OCI-LY1 (cell line): ENCODE results near the gene GPR37L1.
A peak's percentile ranks its signal among the peaks of the same experiment; 100 is the strongest.

Experiments used
- H2AFZ ChIP-seq: fragments of 200-600 bp; sonication (generic), shearing (Covaris generic); 2 replicates; pipeline ENCODE4 v1.6.0; 2014; ENCODE audit warnings: antibody characterized with exemption, mild to moderate bottlenecking, low read length
- H3F3A ChIP-seq: fragments of 200-600 bp; sonication (generic), shearing (Covaris generic); 2 replicates; pipeline ENCODE4 v1.6.0; 2014; ENCODE audit warnings: mild to moderate bottlenecking, antibody characterized with exemption, low read length, moderate library complexity; ENCODE audit not compliant: insufficient read depth
- H3K27ac ChIP-seq: fragments of 200-600 bp; sonication (generic); 2 replicates; pipeline ENCODE4 v1.5.1; 2014; ENCODE audit warnings: low read length, mixed run types, mild to moderate bottlenecking, low read depth; ENCODE audit not compliant: poor library complexity, severe bottlenecking
- H3K27me3 ChIP-seq: fragments of 200-600 bp; sonication (generic); 2 replicates; pipeline ENCODE4 v1.6.0; 2014; ENCODE audit warnings: antibody characterized with exemption, mild to moderate bottlenecking, low read length, moderate library complexity; ENCODE audit not compliant: insufficient read depth
- H3K36me3 ChIP-seq: fragments of 200-600 bp; sonication (generic); 2 replicates; pipeline ENCODE4 v1.6.1; 2014; ENCODE audit warnings: mild to moderate bottlenecking, antibody characterized with exemption, low read length, moderate library complexity, mixed read lengths; ENCODE audit not compliant: insufficient read depth
- H3K4me1 ChIP-seq: fragments of 200-600 bp; sonication (generic); 2 replicates; pipeline ENCODE4 v1.5.1; 2014; ENCODE audit warnings: mild to moderate bottlenecking, low read length, moderate library complexity; ENCODE audit not compliant: insufficient read depth, severe bottlenecking
- H3K4me2 ChIP-seq: fragments of 200-600 bp; sonication (generic), shearing (Covaris generic); 2 replicates; pipeline ENCODE4 v1.6.1; 2014; ENCODE audit warnings: low read length
- H3K4me3 ChIP-seq: fragments of 200-600 bp; sonication (generic); 2 replicates; pipeline ENCODE4 v1.5.1; 2014; ENCODE audit warnings: low read length, low read depth, mild to moderate bottlenecking, mixed read lengths; ENCODE audit not compliant: poor library complexity, severe bottlenecking
- H3K79me2 ChIP-seq: fragments of 200-600 bp; shearing (Covaris generic); 2 replicates; pipeline ENCODE4 v1.6.1; 2016; ENCODE audit warnings: mixed run types, low read length, mixed read lengths; ENCODE audit not compliant: insufficient read depth
- H3K9ac ChIP-seq: fragments of 200-600 bp; sonication (generic), shearing (Covaris generic); 2 replicates; pipeline ENCODE4 v1.6.1; 2014; ENCODE audit warnings: mild to moderate bottlenecking, low read length, mixed read lengths
- H3K9me2 ChIP-seq: fragments of 200-600 bp; sonication (generic), shearing (Covaris generic); 2 replicates; pipeline ENCODE4 v1.6.1; 2014; ENCODE audit warnings: low read depth, mild to moderate bottlenecking, low read length, mixed read lengths
- H3K9me3 ChIP-seq: fragments of 200-600 bp; shearing (Covaris generic); 2 replicates; pipeline ENCODE4 v1.6.1; 2014; ENCODE audit warnings: low read length, mixed read lengths
- H4K20me1 ChIP-seq: fragments of 200-600 bp; sonication (generic), shearing (Covaris generic); 2 replicates; pipeline ENCODE4 v1.6.0; 2016; ENCODE audit warnings: mild to moderate bottlenecking, low read length; ENCODE audit not compliant: insufficient read depth
- EZH2 ChIP-seq: fragments of 200-600 bp; sonication (generic), shearing (Covaris generic); IDR thresholded peaks from 2 replicates; pipeline ENCODE4 v1.8.0; 2017; ENCODE audit warnings: borderline replicate concordance, mixed run types, mild to moderate bottlenecking, antibody characterized with exemption, low read length, moderate library complexity, mixed read lengths
- TF ChIP-seq, protein P1 (sequence below): fragments of 200-600 bp; sonication (generic), shearing (Covaris generic); IDR thresholded peaks from 2 replicates; pipeline ENCODE4 v1.5.1; 2017; ENCODE audit warnings: mild to moderate bottlenecking, antibody characterized with exemption, low read length, moderate library complexity, mixed read lengths

GPR37L1 gene

GRCh38 chr1:202160377-202160940 is 37.7 kb downstream of the GPR37L1 start, which contains the start of gene PTPN7:
Gene PTPN7, minus strand, starts transcription at chr1:202160602. Its CDS starts 1,200 bp downstream, at chr1:202159402.
- no peaks in the 10 kb centered on the region for H3K9me2 ChIP-seq
- peak within 1 kb of the TSS; percentile 93 for H3K9ac ChIP-seq
- H3K4me1 ChIP-seq: peaks cover 65% of the 10 kb centered on the region
- no peaks in the 10 kb centered on the region for H3K79me2 ChIP-seq
- no peak for TF ChIP-seq EZH2
- TF ChIP-seq, protein P1, sequence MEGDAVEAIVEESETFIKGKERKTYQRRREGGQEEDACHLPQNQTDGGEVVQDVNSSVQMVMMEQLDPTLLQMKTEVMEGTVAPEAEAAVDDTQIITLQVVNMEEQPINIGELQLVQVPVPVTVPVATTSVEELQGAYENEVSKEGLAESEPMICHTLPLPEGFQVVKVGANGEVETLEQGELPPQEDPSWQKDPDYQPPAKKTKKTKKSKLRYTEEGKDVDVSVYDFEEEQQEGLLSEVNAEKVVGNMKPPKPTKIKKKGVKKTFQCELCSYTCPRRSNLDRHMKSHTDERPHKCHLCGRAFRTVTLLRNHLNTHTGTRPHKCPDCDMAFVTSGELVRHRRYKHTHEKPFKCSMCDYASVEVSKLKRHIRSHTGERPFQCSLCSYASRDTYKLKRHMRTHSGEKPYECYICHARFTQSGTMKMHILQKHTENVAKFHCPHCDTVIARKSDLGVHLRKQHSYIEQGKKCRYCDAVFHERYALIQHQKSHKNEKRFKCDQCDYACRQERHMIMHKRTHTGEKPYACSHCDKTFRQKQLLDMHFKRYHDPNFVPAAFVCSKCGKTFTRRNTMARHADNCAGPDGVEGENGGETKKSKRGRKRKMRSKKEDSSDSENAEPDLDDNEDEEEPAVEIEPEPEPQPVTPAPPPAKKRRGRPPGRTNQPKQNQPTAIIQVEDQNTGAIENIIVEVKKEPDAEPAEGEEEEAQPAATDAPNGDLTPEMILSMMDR: peak; percentile 72
- H3K4me2 ChIP-seq: peak within 1 kb of the TSS; percentile 93
- peak within 1 kb of the TSS; percentile 71 for H3K4me3 ChIP-seq
- H3F3A ChIP-seq: no peaks in the 10 kb centered on the region
- H2AFZ ChIP-seq: no peak within 1 kb of the TSS
- peaks cover 30% of the 10 kb centered on the region; the same call in 1 of the 2 replicates for H3K36me3 ChIP-seq
- peak within 1 kb of the TSS; percentile 95 for H3K27ac ChIP-seq
- H3K27me3 ChIP-seq: no peaks in the 10 kb centered on the region
- no peaks in the 10 kb centered on the region for H3K9me3 ChIP-seq
- H4K20me1 ChIP-seq: no peaks in the 10 kb centered on the region

- peaks cover 65% of the 10 kb centered on the region for H3K4me1 ChIP-seq
- no peak overlapping the region for H2AFZ ChIP-seq
- H3K36me3 ChIP-seq: peaks cover 23% of the 10 kb centered on the region; the same call in 1 of the 2 replicates
- H3F3A ChIP-seq: no peaks in the 10 kb centered on the region
- H3K4me2 ChIP-seq: peak overlapping the region; percentile 93
- H4K20me1 ChIP-seq: no peaks in the 10 kb centered on the region
- no peaks in the 10 kb centered on the region for H3K9me3 ChIP-seq
- H3K9me2 ChIP-seq: no peaks in the 10 kb centered on the region
- TF ChIP-seq, protein P1: no peak
- TF ChIP-seq EZH2: no peak
- H3K27ac ChIP-seq: peak overlapping the region; percentile 95
- no peaks in the 10 kb centered on the region for H3K27me3 ChIP-seq
- H3K4me3 ChIP-seq: peak overlapping the region; percentile 71
- peak overlapping the region; percentile 93; the same call in 1 of the 2 replicates for H3K9ac ChIP-seq
- no peaks in the 10 kb centered on the region for H3K79me2 ChIP-seq
Observed at GRCh38 chr1:202161151-202162046, 38.7 kb downstream of the GPR37L1 start.

DNA sequence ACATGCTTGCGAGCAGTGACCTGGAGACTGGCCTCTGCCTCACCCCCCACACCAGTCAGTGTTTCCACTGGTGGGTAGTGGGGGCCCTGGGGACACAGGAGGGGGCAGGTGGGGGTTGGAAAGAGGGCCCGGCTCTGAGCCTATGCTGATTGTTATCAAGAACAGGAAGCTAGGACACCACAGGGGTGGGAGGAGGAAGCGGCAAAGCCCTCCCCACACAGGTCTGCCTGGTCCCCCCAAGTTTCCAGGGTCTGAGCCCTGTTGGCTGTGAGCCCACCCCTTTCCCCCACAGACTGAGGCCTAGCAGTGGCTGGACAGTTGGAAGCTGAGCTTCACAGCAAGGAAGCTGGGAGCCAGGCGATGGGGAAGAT is 39.3 kb downstream of the GPR37L1 start:
- H3K36me3 ChIP-seq: peaks cover 16% of the 10 kb centered on the region; the same call in 1 of the 2 replicates
- H3K4me1 ChIP-seq: peaks cover 65% of the 10 kb centered on the region
- no peak overlapping the region for H2AFZ ChIP-seq
- no peaks in the 10 kb centered on the region for H3K9me3 ChIP-seq
- H3K27ac ChIP-seq: no peak overlapping the region
- TF ChIP-seq, protein P1: no peak
- TF ChIP-seq EZH2: no peak
- H3K4me2 ChIP-seq: peak overlapping the region; percentile 93
- H3K27me3 ChIP-seq: no peaks in the 10 kb centered on the region
- peak overlapping the region; percentile 22; the same call in 1 of the 2 replicates for H3K9ac ChIP-seq
- H3K4me3 ChIP-seq: peak overlapping the region; percentile 4
- no peaks in the 10 kb centered on the region for H3K9me2 ChIP-seq
- no peaks in the 10 kb centered on the region for H3F3A ChIP-seq
- H3K79me2 ChIP-seq: no peaks in the 10 kb centered on the region
- H4K20me1 ChIP-seq: no peaks in the 10 kb centered on the region
